Nephron (organoid): ENCODE measurements around the gene RPS2.

Source experiments
- H3K27ac Mint-ChIP-seq, 3 experiments: 2 replicates each; pipeline ENCODE4 v1.8.0; 2020; ENCODE audit warnings: mixed read lengths in 3 of 3, mild to moderate bottlenecking in 2 of 3, moderate library complexity in 1 of 3
- H3K27me3 Mint-ChIP-seq: 2 replicates; pipeline ENCODE4 v1.8.0; 2021; ENCODE audit warnings: low read depth, mild to moderate bottlenecking, moderate library complexity, mixed read lengths
- H3K36me3 Mint-ChIP-seq: 2 replicates; pipeline ENCODE4 v1.8.0; 2020; ENCODE audit warnings: low read depth, mixed read lengths
- H3K4me1 Mint-ChIP-seq: 2 replicates; pipeline ENCODE4 v1.8.0; 2020; ENCODE audit warnings: mixed read lengths
- H3K4me3 Mint-ChIP-seq, 3 experiments: 2 replicates each; pipeline ENCODE4 v1.8.0; 2020; ENCODE audit warnings: mild to moderate bottlenecking in 3 of 3, mixed read lengths in 3 of 3, moderate library complexity in 2 of 3
- H3K9me3 Mint-ChIP-seq: 2 replicates; pipeline ENCODE4 v1.8.0; 2020; ENCODE audit warnings: mixed read lengths
- CTCF ChIP-seq, 3 experiments: fragments of 200-600 bp; sonication (generic); IDR thresholded peaks; one replicate each; pipeline ENCODE4 v1.5.0; 2021; ENCODE audit warnings: antibody characterized with exemption in 3 of 3; ENCODE audit not compliant: unreplicated experiment in 3 of 3

The RPS2 gene

GRCh38 chr16:1983544-1984346, 19.1 kb upstream of the RPS2 start, which contains the start of gene GFER:
Gene GFER (plus strand): TSS chr16:1984193. CDS start chr16:1984219, 26 bp downstream.
- Mint-ChIP-seq H3K4me1 (peaks cover 29% of the 10 kb centered on the region), H3K27me3 (peaks cover 61% of the 10 kb centered on the region)

GRCh38 chr16:1982991-1983543, 18.4 kb upstream of the RPS2 start:
- Mint-ChIP-seq H3K36me3 (peaks cover 8% of the 10 kb centered on the region), H3K4me1 (peaks cover 25% of the 10 kb centered on the region), H3K4me3 (peak overlapping the region; percentile 80 to 88 (median 84)), H3K27ac (peak overlapping the region; percentile 24 to 76 (median 46)), H3K27me3 (peaks cover 60% of the 10 kb centered on the region), H3K9me3 (no peaks in the 10 kb centered on the region)
- no peak for TF ChIP-seq CTCF (IDR thresholded peaks at IDR 0.05; ENCODE audit: unreplicated experiment in 3 of 3)

More at GRCh38 chr16:1983544-1984346, 19.1 kb upstream of the RPS2 start, which contains the start of gene GFER:
- Mint-ChIP-seq H3K27ac (peak within 1 kb of the TSS; percentile 46 to 88 (median 57)), H3K9me3 (no peaks in the 10 kb centered on the region), H3K36me3 (peaks cover 12% of the 10 kb centered on the region), H3K4me3 (peak within 1 kb of the TSS; percentile 87 to 88 (median 87))
- TF ChIP-seq CTCF (IDR thresholded peaks at IDR 0.05; ENCODE audit: unreplicated experiment in 3 of 3): peak; percentile 26 to 57 (median 44)

GRCh38 chr16:1982013-1982433, 17.4 kb upstream of the RPS2 start:
- H3K27ac Mint-ChIP-seq: no peak overlapping the region
- H3K4me1 Mint-ChIP-seq: peaks cover 25% of the 10 kb centered on the region
- H3K27me3 Mint-ChIP-seq: peaks cover 55% of the 10 kb centered on the region
- H3K9me3 Mint-ChIP-seq: no peaks in the 10 kb centered on the region
- H3K36me3 Mint-ChIP-seq: peaks cover 11% of the 10 kb centered on the region
- no peak for TF ChIP-seq CTCF (IDR thresholded peaks at IDR 0.05; ENCODE audit: unreplicated experiment in 3 of 3)
- peak overlapping the region in 1 of 3 experiments; percentile 84 for H3K4me3 Mint-ChIP-seq

- Mint-ChIP-seq H3K9me3 (no peaks in the 10 kb centered on the region), H3K27me3 (peaks cover 51% of the 10 kb centered on the region), H3K27ac (no peak within 1 kb of the TSS), H3K36me3 (peaks cover 5% of the 10 kb centered on the region), H3K4me1 (peaks cover 25% of the 10 kb centered on the region), H3K4me3 (peak within 1 kb of the TSS; percentile 57 to 84 (median 62))
- TF ChIP-seq CTCF (IDR thresholded peaks at IDR 0.05; ENCODE audit: unreplicated experiment in 3 of 3): no peak
Measured at GRCh38 chr16:1981398-1981836, 16.8 kb upstream of the RPS2 start, which contains the start of gene NOXO1. Gene NOXO1 (minus strand): TSS chr16:1981469. CDS start chr16:1981179, 290 bp downstream.

GRCh38 chr16:1980770-1981087, 16.1 kb upstream of the RPS2 start:
- H3K27me3 Mint-ChIP-seq: peaks cover 51% of the 10 kb centered on the region
- peak overlapping the region in 1 of 3 experiments; percentile 20 for H3K4me3 Mint-ChIP-seq
- TF ChIP-seq CTCF (IDR thresholded peaks at IDR 0.05; ENCODE audit: unreplicated experiment in 3 of 3): no peak
- H3K36me3 Mint-ChIP-seq: peaks cover 3% of the 10 kb centered on the region
- H3K27ac Mint-ChIP-seq: no peak overlapping the region
- H3K9me3 Mint-ChIP-seq: no peaks in the 10 kb centered on the region
- peaks cover 25% of the 10 kb centered on the region for H3K4me1 Mint-ChIP-seq
